HFF-Myc (cell line): ENCODE results near the gene NCKAP1.

Experiments used
- DNase-seq: peaks from one replicate; pipeline ENCODE4 v3.0.0-alpha.2; 2011; ENCODE audit warnings: low read depth; ENCODE audit errors: extremely low read depth
- H3K4me3 ChIP-seq: replicated peaks from 2 replicates; pipeline ENCODE4 v1.5.1; 2011; ENCODE audit warnings: low read depth, mild to moderate bottlenecking, control low read depth, low read length
- TF ChIP-seq, protein P1 (sequence below): IDR thresholded peaks from 2 replicates; pipeline ENCODE4 v1.5.1; 2012; ENCODE audit warnings: mild to moderate bottlenecking, low read depth, low read length, control low read depth; ENCODE audit errors: missing control alignments

The NCKAP1 gene

DNA sequence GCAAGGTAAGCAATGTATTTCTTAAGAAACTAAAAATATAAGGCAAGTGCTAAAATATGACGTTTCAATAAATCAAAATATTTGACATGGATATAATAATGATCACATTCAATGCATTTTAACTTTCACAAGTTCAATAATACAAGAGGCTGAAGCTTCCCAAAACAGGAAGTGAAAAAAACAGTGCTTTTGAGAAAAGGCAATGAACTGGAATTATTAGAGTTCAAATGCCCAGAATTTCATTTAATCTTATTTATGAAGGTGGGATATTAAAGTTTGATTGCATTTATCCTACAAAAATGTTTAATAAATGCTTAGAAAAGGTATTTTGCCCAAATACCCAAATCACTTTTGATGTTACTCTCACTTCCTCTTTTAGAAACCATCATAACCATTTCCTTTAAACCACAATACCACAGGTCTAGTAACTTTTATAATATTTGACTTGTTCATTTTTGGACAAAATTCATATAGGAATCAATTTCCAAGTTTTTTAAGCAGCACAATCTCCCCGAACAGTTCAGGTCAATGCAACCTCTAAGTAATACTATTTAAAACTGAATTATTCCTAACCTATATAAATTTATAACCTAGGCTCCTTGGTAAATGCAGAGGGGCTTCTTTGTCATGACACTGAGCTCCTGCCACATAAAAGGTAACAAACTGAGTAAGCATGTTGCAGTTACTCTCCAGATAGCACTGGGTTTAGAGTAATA, 2.1 kb downstream of the NCKAP1 start:
- DNase-seq, result no peak
- TF ChIP-seq, protein P1, sequence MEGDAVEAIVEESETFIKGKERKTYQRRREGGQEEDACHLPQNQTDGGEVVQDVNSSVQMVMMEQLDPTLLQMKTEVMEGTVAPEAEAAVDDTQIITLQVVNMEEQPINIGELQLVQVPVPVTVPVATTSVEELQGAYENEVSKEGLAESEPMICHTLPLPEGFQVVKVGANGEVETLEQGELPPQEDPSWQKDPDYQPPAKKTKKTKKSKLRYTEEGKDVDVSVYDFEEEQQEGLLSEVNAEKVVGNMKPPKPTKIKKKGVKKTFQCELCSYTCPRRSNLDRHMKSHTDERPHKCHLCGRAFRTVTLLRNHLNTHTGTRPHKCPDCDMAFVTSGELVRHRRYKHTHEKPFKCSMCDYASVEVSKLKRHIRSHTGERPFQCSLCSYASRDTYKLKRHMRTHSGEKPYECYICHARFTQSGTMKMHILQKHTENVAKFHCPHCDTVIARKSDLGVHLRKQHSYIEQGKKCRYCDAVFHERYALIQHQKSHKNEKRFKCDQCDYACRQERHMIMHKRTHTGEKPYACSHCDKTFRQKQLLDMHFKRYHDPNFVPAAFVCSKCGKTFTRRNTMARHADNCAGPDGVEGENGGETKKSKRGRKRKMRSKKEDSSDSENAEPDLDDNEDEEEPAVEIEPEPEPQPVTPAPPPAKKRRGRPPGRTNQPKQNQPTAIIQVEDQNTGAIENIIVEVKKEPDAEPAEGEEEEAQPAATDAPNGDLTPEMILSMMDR, result no peak
- H3K4me3 ChIP-seq, result peak overlapping the region; percentile 79

DNA sequence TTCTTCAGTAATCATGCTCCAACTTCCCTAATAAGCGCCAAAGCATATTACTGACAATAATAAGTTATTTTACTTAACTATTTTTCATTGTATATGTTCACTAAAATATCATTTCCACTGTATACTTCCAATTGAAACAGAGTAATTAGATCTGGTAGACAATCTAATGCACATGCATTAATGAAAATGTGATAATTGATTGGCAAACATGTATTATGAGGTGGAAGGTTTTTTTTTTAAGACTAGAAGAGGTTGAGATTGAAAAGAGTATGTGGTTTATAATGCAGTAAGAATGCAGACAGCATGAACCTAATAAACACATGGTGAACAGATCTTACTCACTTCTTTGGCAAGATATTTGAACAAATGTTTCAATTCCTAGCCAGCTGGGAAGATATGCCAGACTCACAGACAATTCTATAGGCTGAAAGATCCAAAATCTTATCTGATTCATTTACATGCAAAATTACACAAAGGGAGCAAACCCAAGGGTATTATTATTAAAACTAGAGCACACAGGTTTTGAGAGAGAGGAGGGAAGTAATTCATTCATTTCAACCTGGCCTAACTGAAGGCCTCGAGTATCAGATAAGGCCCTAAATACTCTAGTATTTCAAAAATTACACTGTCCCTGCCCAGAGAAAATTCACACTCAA, 2.8 kb downstream of the NCKAP1 start:
- TF ChIP-seq, protein P1, result no peak
- DNase-seq, result peak; percentile 52
- peak overlapping the region; percentile 79 for H3K4me3 ChIP-seq

DNA sequence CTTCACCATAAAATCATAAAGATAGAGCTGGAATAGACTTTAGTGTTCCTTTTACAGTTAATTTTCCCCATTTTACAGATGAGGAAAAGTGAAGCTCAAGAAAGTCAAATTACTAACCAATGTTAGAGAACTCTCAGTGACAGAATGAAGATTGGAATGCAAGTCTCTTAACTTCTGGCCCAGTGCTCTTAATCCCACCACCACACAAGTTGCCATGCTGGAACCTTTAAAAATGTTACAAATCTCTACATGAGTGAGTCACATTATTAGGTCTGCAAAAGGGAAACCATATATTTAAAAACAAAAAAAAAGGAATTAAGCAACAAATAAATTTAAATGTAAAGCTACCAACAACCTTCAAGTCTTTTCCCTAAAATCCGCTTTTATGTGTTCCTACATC, 3.5 kb downstream of the NCKAP1 start:
- H3K4me3 ChIP-seq, result no peak overlapping the region; the same call in 1 of the 2 replicates
- TF ChIP-seq, protein P1, result no peak
- no peak for DNase-seq

DNA sequence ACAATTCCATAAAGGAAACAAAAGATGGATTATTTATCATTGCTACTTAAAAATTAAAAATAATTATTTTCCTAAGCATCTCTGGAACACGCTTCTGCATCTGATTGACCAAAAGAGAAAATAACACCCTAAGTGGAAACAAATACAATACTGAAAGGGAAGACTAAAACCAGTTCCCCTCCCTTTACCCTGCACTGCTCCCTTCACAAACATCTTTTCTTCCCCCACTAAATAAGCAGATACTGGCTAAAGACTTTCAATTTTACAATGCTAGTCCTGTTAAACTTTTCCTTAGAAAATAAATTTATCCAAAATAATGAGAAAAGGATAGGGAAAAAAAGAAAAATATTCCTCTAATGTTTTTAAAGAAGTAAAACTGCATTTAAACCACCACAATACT, 4.3 kb downstream of the NCKAP1 start:
- no peak overlapping the region for H3K4me3 ChIP-seq
- TF ChIP-seq, protein P1, result no peak
- DNase-seq, result no peak

DNA sequence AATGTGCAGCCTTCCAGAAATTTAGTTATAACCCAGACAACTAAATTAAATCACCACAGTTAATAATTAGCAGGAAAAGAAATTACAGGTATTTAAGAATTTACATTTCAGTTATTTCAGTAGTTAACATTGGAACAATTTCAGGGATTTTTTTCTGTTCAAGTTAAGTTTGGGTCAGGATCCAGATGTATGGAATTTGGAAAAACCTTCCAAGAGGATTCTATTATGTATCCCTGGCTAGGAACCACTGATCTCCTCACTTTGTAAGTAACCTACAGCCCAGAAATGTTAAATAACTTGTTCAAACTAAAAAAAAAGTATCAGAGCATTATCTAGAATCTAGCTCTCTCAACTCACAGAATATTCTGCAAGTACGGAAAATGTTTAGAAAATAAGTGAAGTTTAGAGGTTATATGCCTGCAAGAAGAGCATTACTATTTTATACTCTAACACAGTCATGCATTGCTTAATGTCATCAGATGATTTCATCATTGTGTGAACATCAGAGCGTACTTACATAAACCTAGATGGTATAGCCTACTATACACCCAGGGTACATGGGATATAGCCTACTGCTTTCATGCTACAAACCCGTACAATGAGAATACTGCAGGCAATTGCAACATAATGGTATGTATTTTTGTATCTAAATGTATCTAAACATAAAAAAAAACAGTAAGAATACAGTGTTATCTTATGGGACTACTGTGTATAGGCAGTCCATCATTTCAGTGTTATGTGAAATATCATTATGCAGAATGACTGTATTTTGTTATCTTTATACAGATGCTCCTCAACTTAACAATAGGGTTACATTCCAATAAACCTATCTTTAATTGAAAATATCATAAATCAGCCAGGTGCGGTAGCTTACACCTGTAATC, 6.1 kb downstream of the NCKAP1 start:
- DNase-seq, result no peak
- no peak overlapping the region for H3K4me3 ChIP-seq
- TF ChIP-seq, protein P1, result no peak

DNA sequence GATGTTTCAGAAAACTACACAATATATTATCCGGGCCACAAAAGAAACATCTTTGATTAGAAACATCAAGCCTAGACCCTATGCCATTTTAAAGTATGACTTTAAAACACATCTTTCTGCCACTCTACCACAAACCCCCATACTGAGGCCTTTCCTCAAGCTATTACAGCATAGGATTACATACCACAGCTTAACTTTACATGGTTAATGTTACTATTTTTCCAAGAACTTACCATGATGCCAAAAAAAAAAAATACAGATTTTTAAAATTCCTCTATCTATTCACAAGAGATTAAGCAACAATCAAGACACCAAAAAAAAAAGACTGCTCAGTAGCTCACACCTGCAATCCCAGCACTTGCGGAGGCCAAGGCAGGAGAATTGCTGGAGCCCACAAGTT, 9.0 kb downstream of the NCKAP1 start:
- TF ChIP-seq, protein P1, result no peak
- DNase-seq, result no peak
- no peak overlapping the region for H3K4me3 ChIP-seq
